Suprapubic skin (tissue), 4 donors: ENCODE results near the gene BBC3. TPM values are rescaled to one million over a fixed set of nuclear protein-coding genes. Genes with fewer than 3 reads are reported as not detected.

ENCODE experiments used
- DNase-seq, 2 donors: peaks; one replicate each; pipeline ENCODE4 v3.0.0-alpha.2; 2019; ENCODE audit warnings: low spot score in 2 of 2
- H3K27ac ChIP-seq: fragments of 200-600 bp; sonication (generic); one replicate; pipeline ENCODE4 v1.5.1; 2019
- H3K27me3 ChIP-seq: fragments of 200-600 bp; sonication (generic); one replicate; pipeline ENCODE4 v1.5.1; 2019
- H3K36me3 ChIP-seq: fragments of 200-600 bp; sonication (generic); one replicate; pipeline ENCODE4 v1.5.1; 2019
- H3K4me1 ChIP-seq: fragments of 200-600 bp; sonication (generic); one replicate; pipeline ENCODE4 v1.5.1; 2019
- H3K4me3 ChIP-seq: fragments of 200-600 bp; sonication (generic); one replicate; pipeline ENCODE4 v1.5.1; 2019; ENCODE audit warnings: mild to moderate bottlenecking
- H3K9me3 ChIP-seq: fragments of 200-600 bp; sonication (generic); one replicate; pipeline ENCODE4 v1.5.1; 2019
- EP300 ChIP-seq: sonication (generic); formaldehyde crosslinking; IDR thresholded peaks from one replicate; pipeline ENCODE4 v1.6.1; 2017; ENCODE audit warnings: antibody characterized with exemption
- POLR2A ChIP-seq, 2 donors: fragments of 450-650 bp; IDR thresholded peaks; one replicate each; pipeline ENCODE4 v1.6.1; 2017; ENCODE audit warnings: antibody characterized with exemption in 2 of 2, mild to moderate bottlenecking in 2 of 2, moderate library complexity in 2 of 2
- POLR2AphosphoS5 ChIP-seq, 3 donors: sonication (generic); formaldehyde crosslinking; IDR thresholded peaks; one replicate each; pipeline ENCODE4 v1.6.1; 2017; ENCODE audit warnings: antibody characterized with exemption in 3 of 3
- WGBS: methylation state at CpG from one replicate; pipeline ENCODE4 v1.1.5; 2018; 5-methylcytosine and 5-hydroxymethylcytosine counted together
- total RNA-seq, 4 donors: library from RNA; depleted of rRNA; stranded (reverse); fragments of >200 nt; gene quantifications; one replicate each; pipeline ENCODE4 v1.1.0, GENCODE V29; 2016
- TF ChIP-seq, protein P1 (sequence below), 2 donors: fragments of 200-600 bp in 1 of 2; fragments of 450-650 bp in 1 of 2; sonication (generic) in 1 of 2; IDR thresholded peaks; one replicate each; pipeline ENCODE4 v1.5.1; 2016 to 2019; ENCODE audit warnings: antibody characterized with exemption in 2 of 2, mild to moderate bottlenecking in 1 of 2, moderate library complexity in 1 of 2

BBC3 gene
- total RNA-seq, 4 donors from 2014 or later: 5.6 to 13.6 (median 9.7) TPM

DNA sequence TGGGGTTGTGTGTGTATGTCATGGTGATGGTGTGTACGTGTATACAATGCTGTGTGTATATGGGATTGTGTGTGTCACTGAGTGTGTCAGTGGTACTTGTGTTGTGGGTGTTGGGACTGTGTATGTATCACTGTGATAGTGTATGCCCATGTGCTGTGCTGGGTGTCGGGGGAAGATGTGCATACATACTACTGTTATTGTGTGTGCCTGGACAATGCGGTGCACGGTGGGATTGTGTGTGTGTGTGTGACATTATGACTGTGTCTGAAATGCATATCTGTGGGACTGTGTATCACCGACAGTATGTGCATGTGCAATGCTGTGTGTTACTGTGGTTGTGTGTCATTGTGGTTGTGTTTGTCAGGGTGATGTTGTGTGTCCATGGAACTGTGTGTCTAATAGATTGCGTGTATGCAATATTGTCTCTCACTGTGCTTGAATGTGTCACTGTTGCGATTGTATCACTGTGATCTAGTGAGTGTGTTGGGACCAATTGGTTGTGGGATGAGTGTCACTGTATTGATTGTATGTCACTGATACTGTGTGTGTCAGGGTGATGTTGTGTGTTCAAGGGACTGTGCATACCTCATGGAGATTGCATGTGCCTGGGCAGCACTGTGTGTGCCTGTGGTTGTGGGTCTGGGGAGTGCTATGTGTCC, 11.0 kb upstream of the BBC3 start:
- Histone ChIP-seq H3K4me3 (no peak overlapping the region), H3K27ac (no peak overlapping the region), H3K27me3 (peaks cover 5% of the 10 kb centered on the region), H3K4me1 (peaks cover 46% of the 10 kb centered on the region), H3K9me3 (no peaks in the 10 kb centered on the region), H3K36me3 (no peaks in the 10 kb centered on the region)
- TF ChIP-seq POLR2A (IDR thresholded peaks at IDR 0.05) (no peak), POLR2AphosphoS5 (IDR thresholded peaks at IDR 0.05) (no peak), EP300 (no peak)
- TF ChIP-seq, protein P1, sequence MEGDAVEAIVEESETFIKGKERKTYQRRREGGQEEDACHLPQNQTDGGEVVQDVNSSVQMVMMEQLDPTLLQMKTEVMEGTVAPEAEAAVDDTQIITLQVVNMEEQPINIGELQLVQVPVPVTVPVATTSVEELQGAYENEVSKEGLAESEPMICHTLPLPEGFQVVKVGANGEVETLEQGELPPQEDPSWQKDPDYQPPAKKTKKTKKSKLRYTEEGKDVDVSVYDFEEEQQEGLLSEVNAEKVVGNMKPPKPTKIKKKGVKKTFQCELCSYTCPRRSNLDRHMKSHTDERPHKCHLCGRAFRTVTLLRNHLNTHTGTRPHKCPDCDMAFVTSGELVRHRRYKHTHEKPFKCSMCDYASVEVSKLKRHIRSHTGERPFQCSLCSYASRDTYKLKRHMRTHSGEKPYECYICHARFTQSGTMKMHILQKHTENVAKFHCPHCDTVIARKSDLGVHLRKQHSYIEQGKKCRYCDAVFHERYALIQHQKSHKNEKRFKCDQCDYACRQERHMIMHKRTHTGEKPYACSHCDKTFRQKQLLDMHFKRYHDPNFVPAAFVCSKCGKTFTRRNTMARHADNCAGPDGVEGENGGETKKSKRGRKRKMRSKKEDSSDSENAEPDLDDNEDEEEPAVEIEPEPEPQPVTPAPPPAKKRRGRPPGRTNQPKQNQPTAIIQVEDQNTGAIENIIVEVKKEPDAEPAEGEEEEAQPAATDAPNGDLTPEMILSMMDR (IDR thresholded peaks at IDR 0.05): no peak
- no peak for DNase-seq
- WGBS: 89% methylated on average over 7 of the region's 7 CpGs

DNA sequence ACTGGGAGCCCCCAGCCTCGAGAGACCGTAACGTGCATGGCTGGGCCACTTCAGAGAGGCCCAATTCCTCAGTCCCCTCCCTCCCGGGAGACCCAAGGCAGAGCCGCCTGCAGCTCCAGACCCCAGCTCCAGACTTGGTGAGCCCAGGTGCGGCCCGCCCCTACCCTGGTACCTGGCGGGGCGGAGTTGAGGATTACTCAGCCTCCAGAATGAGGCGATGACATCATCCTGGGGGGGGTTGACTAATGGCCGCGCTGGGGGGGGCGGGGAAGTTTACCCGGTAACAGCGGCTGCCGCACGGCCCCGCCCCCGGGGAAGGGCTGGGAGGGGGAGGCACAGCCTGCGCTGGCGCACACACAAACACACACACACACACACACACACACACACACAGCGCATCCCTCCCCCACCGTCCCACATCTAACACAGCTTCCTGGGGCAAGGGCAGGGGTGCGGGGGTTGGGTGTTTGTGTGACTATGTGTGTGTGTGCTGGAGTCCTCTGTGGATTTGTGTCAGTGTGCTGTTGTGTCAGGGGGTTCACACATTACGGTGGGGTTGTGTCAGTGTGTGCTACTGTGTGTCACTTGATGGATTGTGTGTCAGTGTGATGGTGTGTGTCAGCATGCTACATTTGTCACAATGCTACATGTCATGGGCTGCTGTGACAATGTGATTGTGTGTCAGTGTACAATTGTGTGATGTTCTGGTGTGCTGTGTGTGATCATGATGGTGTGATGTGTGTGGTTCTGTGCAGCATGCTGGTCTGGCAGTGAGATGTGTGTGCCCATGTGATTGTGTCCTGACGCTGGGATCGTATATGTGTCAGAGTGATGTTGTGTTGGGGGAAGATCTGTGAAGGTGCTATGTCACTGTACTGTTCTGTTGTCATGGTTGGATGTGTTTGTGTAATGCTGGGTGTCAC, 10.3 kb upstream of the BBC3 start:
- H3K9me3 ChIP-seq: no peaks in the 10 kb centered on the region
- 21% methylated on average over 16 of the region's 27 CpGs for WGBS
- no peaks in the 10 kb centered on the region for H3K36me3 ChIP-seq
- peaks cover 46% of the 10 kb centered on the region for H3K4me1 ChIP-seq
- peak in 1 of 2 donors; percentile 85 for DNase-seq
- TF ChIP-seq POLR2AphosphoS5 (IDR thresholded peaks at IDR 0.05) (no peak), EP300 (no peak), POLR2A (IDR thresholded peaks at IDR 0.05) (no peak)
- TF ChIP-seq, protein P1 (IDR thresholded peaks at IDR 0.05): no peak
- no peak overlapping the region for H3K27ac ChIP-seq
- peaks cover 5% of the 10 kb centered on the region for H3K27me3 ChIP-seq
- peak overlapping the region; percentile 5 for H3K4me3 ChIP-seq

DNA sequence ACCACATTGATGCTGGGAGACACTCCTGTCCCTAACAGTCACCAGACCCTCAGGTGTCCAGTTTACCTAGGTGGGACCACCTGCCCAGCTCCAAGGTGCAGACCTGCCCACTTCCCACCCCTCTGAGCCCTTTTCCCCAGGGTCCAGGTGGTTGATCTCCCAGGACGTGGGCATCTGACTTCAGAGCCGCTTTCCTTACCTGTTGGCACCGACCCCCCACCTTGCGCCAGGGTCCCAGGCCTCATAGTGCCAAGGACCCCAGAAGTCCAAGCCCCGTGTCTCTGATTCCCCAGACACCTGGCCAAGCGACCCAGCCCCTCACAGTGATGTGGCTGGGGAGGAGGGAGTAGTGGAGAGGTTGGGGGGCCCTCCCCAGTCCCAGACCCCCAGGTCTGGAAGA, 9.6 kb upstream of the BBC3 start:
- whole genome bisulfite sequencing: 48% methylated on average over 6 of the region's 6 CpGs
- no peaks in the 10 kb centered on the region for H3K9me3 ChIP-seq
- TF ChIP-seq POLR2A (IDR thresholded peaks at IDR 0.05) (no peak), EP300 (no peak), POLR2AphosphoS5 (IDR thresholded peaks at IDR 0.05) (no peak)
- TF ChIP-seq, protein P1 (IDR thresholded peaks at IDR 0.05): no peak
- H3K4me1 ChIP-seq: peaks cover 46% of the 10 kb centered on the region
- peaks cover 5% of the 10 kb centered on the region for H3K27me3 ChIP-seq
- no peak overlapping the region for H3K4me3 ChIP-seq
- H3K36me3 ChIP-seq: no peaks in the 10 kb centered on the region
- no peak overlapping the region for H3K27ac ChIP-seq
- no peak for DNase-seq

DNA sequence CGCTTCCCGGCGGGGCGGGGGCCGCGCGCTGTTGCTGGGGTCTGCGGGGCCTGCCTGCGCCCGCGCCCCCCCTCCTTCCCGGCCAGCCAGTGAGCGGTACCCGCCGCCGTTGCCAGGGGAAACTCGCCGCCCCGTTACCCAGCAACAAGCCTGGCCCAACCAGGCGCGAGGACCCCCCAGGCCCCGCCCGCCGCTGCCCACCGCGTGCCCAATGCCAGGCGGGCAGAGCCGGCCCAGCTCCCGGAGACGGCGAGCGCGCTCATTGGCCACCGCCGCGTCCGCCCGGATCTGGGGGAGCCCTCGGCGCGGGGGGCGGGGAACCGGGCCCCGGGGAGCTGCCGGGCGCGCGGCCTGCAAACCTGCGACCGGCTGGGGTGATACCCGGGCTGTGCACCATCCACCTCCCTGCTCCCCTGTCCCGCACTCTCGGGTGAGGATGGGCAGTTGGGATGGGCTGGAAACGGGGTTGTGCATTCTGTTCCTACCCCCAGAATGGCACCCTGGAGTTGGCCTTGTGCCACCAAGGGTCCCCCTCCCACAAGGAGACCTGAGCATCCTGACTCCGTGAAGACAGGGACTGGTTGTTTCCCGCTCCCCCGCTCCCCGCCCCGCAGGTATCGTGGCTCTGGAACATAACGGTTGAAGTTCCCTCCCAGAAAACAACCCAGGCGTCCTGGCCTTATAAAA, 8.8 kb upstream of the BBC3 start:
- Histone ChIP-seq H3K4me1 (peaks cover 46% of the 10 kb centered on the region), H3K36me3 (no peaks in the 10 kb centered on the region), H3K27ac (no peak overlapping the region), H3K4me3 (peak overlapping the region; percentile 41), H3K27me3 (peaks cover 5% of the 10 kb centered on the region), H3K9me3 (no peaks in the 10 kb centered on the region)
- 9% methylated on average over 4 of the region's 62 CpGs for WGBS
- TF ChIP-seq, protein P1 (IDR thresholded peaks at IDR 0.05): no peak
- no peak for TF ChIP-seq POLR2A (IDR thresholded peaks at IDR 0.05)
- no peak for TF ChIP-seq EP300
- no peak for TF ChIP-seq POLR2AphosphoS5 (IDR thresholded peaks at IDR 0.05)
- DNase-seq: no peak

DNA sequence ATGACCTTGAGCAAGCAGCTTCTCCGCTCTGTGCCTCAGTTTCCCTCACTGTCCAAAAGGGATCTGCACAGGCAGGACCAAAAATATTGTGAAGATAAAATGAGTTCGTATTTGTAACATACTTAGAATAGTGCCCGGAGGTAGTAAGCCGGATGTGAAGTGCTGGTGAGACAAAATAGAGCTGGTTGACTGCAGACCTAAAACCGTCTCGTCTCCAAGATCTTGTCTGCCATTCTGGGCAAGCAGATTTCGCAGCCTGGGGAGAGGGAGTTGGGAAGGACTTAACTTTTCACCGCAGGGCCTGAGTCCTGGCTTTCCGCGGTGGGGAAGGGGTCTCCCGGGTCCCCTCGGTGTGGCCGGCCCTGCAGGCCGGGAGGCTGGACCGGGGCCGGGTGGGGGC, 8.2 kb upstream of the BBC3 start:
- Histone ChIP-seq H3K4me1 (peaks cover 40% of the 10 kb centered on the region), H3K27ac (no peak overlapping the region), H3K27me3 (peaks cover 5% of the 10 kb centered on the region), H3K36me3 (no peaks in the 10 kb centered on the region), H3K9me3 (no peaks in the 10 kb centered on the region), H3K4me3 (peak overlapping the region; percentile 41)
- 21% methylated on average over 9 of the region's 16 CpGs for WGBS
- no peak for DNase-seq
- TF ChIP-seq POLR2AphosphoS5 (IDR thresholded peaks at IDR 0.05): no peak
- no peak for TF ChIP-seq EP300
- TF ChIP-seq, protein P1 (IDR thresholded peaks at IDR 0.05): no peak
- TF ChIP-seq POLR2A (IDR thresholded peaks at IDR 0.05): no peak
